RWPE2 (cell line): ENCODE results near the gene FCF1.
A peak's percentile ranks its signal among the peaks of the same experiment; 100 is the strongest.

Experiments
- ATAC-seq: fragments of 200-7000 bp; cut with Tn5 transposase; 3 replicates; pipeline ENCODE4 v1.9.1; 2021; ENCODE audit warnings: low read depth
- DNase-seq: peaks from one replicate; pipeline ENCODE4 v3.0.0-alpha.2; 2020; ENCODE audit warnings: low spot score
- H3K27ac ChIP-seq: fragments of 450-650 bp; 2 replicates; pipeline ENCODE4 v1.5.1; 2017; ENCODE audit warnings: mild to moderate bottlenecking; ENCODE audit not compliant: poor library complexity, severe bottlenecking
- H3K27me3 ChIP-seq: fragments of 250-450 bp; sonication (Bioruptor Pico); 2 replicates; pipeline ENCODE4 v1.5.1; 2021; ENCODE audit warnings: mild to moderate bottlenecking, moderate library complexity; ENCODE audit not compliant: insufficient read depth, poor library complexity, severe bottlenecking
- H3K36me3 ChIP-seq: fragments of 250-450 bp; sonication (Bioruptor Pico); 2 replicates; pipeline ENCODE4 v1.5.1; 2020; ENCODE audit warnings: low read depth, mild to moderate bottlenecking, moderate library complexity
- H3K4me1 ChIP-seq: fragments of 250-450 bp; sonication (Bioruptor Pico); 2 replicates; pipeline ENCODE4 v1.5.1; 2021; ENCODE audit warnings: mild to moderate bottlenecking, moderate library complexity; ENCODE audit not compliant: insufficient read depth, poor library complexity, severe bottlenecking
- H3K4me3 ChIP-seq: fragments of 250-450 bp; sonication (Bioruptor Pico); 2 replicates; pipeline ENCODE4 v1.5.1; 2021; ENCODE audit warnings: mild to moderate bottlenecking, moderate library complexity; ENCODE audit not compliant: severe bottlenecking
- H3K9me3 ChIP-seq: fragments of 250-450 bp; sonication (Bioruptor Pico); 2 replicates; pipeline ENCODE4 v1.5.1; 2021; ENCODE audit warnings: mild to moderate bottlenecking, moderate library complexity; ENCODE audit not compliant: severe bottlenecking
- CTCF ChIP-seq: fragments of 450-650 bp; IDR thresholded peaks from one replicate; pipeline ENCODE4 v1.5.1; 2017; ENCODE audit warnings: mild to moderate bottlenecking, moderate library complexity; ENCODE audit not compliant: poor library complexity, severe bottlenecking

The FCF1 gene

GRCh38 chr14:74704656-74705055 is 8.3 kb upstream of the FCF1 start:
- no peak for ATAC-seq
- Histone ChIP-seq H3K27ac (no peak overlapping the region), H3K9me3 (peaks cover 13% of the 10 kb centered on the region), H3K36me3 (peaks cover 33% of the 10 kb centered on the region), H3K27me3 (no peaks in the 10 kb centered on the region), H3K4me1 (peaks cover 5% of the 10 kb centered on the region), H3K4me3 (no peak overlapping the region)
- no peak for DNase-seq
- no peak for TF ChIP-seq CTCF

- Histone ChIP-seq H3K4me3 (no peak overlapping the region), H3K36me3 (peaks cover 25% of the 10 kb centered on the region), H3K9me3 (peaks cover 13% of the 10 kb centered on the region), H3K4me1 (peaks cover 11% of the 10 kb centered on the region), H3K27me3 (no peaks in the 10 kb centered on the region), H3K27ac (no peak overlapping the region)
- DNase-seq, result no peak
- no peak for ATAC-seq
- no peak for TF ChIP-seq CTCF
These were observed 7.1 kb upstream of the FCF1 start for GRCh38 chr14:74705613-74706500.

- no peaks in the 10 kb centered on the region for H3K27me3 ChIP-seq
- peaks cover 15% of the 10 kb centered on the region for H3K36me3 ChIP-seq
- H3K4me1 ChIP-seq, result peaks cover 23% of the 10 kb centered on the region
- DNase-seq, result no peak
- H3K27ac ChIP-seq, result no peak overlapping the region
- no peak overlapping the region for H3K4me3 ChIP-seq
- no peaks in the 10 kb centered on the region for H3K9me3 ChIP-seq
- no peak for TF ChIP-seq CTCF
- no peak for ATAC-seq
These were observed 2.5 kb upstream of the FCF1 start for GRCh38 chr14:74710480-74710879.

- no peak overlapping the region for H3K27ac ChIP-seq
- DNase-seq (no peak), ATAC-seq (no peak)
- no peaks in the 10 kb centered on the region for H3K9me3 ChIP-seq
- no peak for TF ChIP-seq CTCF
- H3K4me1 ChIP-seq, result peaks cover 23% of the 10 kb centered on the region
- H3K4me3 ChIP-seq, result no peak overlapping the region
- peaks cover 27% of the 10 kb centered on the region for H3K36me3 ChIP-seq
- H3K27me3 ChIP-seq, result no peaks in the 10 kb centered on the region
These were observed 1.3 kb upstream of the FCF1 start for GRCh38 chr14:74711651-74712050.

- Histone ChIP-seq H3K27me3 (no peaks in the 10 kb centered on the region), H3K36me3 (peaks cover 44% of the 10 kb centered on the region), H3K27ac (peak overlapping the region; percentile 39), H3K9me3 (no peaks in the 10 kb centered on the region), H3K4me3 (peak overlapping the region; percentile 64), H3K4me1 (peaks cover 23% of the 10 kb centered on the region)
- DNase-seq (no peak), ATAC-seq (no peak)
- TF ChIP-seq CTCF, result no peak
These were observed 421 bp downstream of the FCF1 start for GRCh38 chr14:74713395-74713735.
